HCT116 (cell line): ENCODE data around the gene NDUFB7. TPM values are rescaled to one million over a fixed set of nuclear protein-coding genes. Genes with fewer than 3 reads are reported as not detected.

ENCODE experiments used
- ATAC-seq: fragments of 200-7000 bp; cut with Tn5 transposase; 2 replicates; pipeline ENCODE4 v1.9.1; 2020; ENCODE audit warnings: mild to moderate bottlenecking, moderate library complexity
- BruUV-seq: library from RNA; stranded (reverse); fragments of 400-500 nt; replicated peaks from 2 replicates; lab custom pipeline; 2021; lab: Mats Ljungman, UMichigan
- CTCF ChIA-PET: fragments of 300-600 bp; sonication (Branson Sonifier 250); formaldehyde crosslinking; loops from one replicate; lab custom pipeline; 2021; ENCODE audit warnings: antibody characterized with exemption; lab: Charles Lee
- POLR2A ChIA-PET: fragments of 300-600, 350-600 bp; sonication (Branson Sonifier 250); formaldehyde crosslinking; loops from one replicate; lab custom pipeline; 2021; ENCODE audit warnings: antibody characterized with exemption; lab: Charles Lee
- RAD21 ChIA-PET, 2 experiments: fragments of 300-600 bp; sonication (Branson Sonifier 250); formaldehyde crosslinking; loops; one replicate each; lab custom pipeline; 2023; ENCODE audit warnings: low total read pairs in 2 of 2; ENCODE audit not compliant: uncharacterized antibody in 2 of 2, unreplicated experiment in 2 of 2, low non-redundant PET in 1 of 2; lab: Charles Lee
- DNase-seq: peaks from one replicate; pipeline ENCODE4 v3.0.0-alpha.2; 2010; ENCODE audit warnings: low read depth, low spot score
- H2AFZ ChIP-seq: fragments of 200-600 bp; shearing (Covaris generic), sonication (generic); 2 replicates; pipeline ENCODE4 v1.6.1; 2017; ENCODE audit warnings: low read depth, mixed run types, mixed read lengths, antibody characterized with exemption, low read length; ENCODE audit not compliant: poor library complexity, severe bottlenecking
- H3K27ac ChIP-seq: 2 replicates; pipeline ENCODE4 v1.5.1; 2012; ENCODE audit warnings: low read depth, low read length
- H3K27me3 ChIP-seq: fragments of 200-600 bp; sonication (generic); 2 replicates; pipeline ENCODE4 v1.6.1; 2016; ENCODE audit warnings: mixed run types, low read length, mixed read lengths; ENCODE audit not compliant: insufficient read depth
- H3K36me3 ChIP-seq, 2 experiments: fragments of 200-500 bp in 1 of 2; fragments of 200-600 bp in 1 of 2; sonication (Bioruptor generic) in 1 of 2; sonication (generic) in 1 of 2; 2 replicates each; pipeline versions ENCODE4 v1.5.1 to v1.6.1; 2014 to 2016; ENCODE audit warnings: low read length in 2 of 2, inconsistent platforms in 1 of 2, mixed read lengths in 1 of 2, mixed run types in 1 of 2; ENCODE audit not compliant: insufficient read depth in 2 of 2, control insufficient read depth in 1 of 2
- H3K4me1 ChIP-seq, 2 experiments: fragments of 200-600 bp in 1 of 2; sonication (generic) in 1 of 2; 2 replicates each; pipeline versions ENCODE4 v1.5.1 to v1.6.1; 2012 to 2017; ENCODE audit warnings: low read length in 2 of 2, inconsistent platforms in 1 of 2, mild to moderate bottlenecking in 1 of 2, mixed read lengths in 1 of 2, mixed run types in 1 of 2, moderate library complexity in 1 of 2; ENCODE audit not compliant: insufficient read depth in 2 of 2, control insufficient read depth in 1 of 2
- H3K4me2 ChIP-seq: fragments of 200-600 bp; sonication (generic); 2 replicates; pipeline ENCODE4 v1.6.1; 2017; ENCODE audit warnings: mixed run types, low read length, mixed read lengths
- H3K4me3 ChIP-seq, 2 experiments: fragments of 200-600 bp in 1 of 2; sonication (generic) in 1 of 2; replicated peaks in 1 of 2; 2 replicates each; pipeline ENCODE4 v1.5.1; 2011 to 2016; ENCODE audit warnings: low read length in 2 of 2, control low read depth in 1 of 2, low read depth in 1 of 2, mild to moderate bottlenecking in 1 of 2, mixed read lengths in 1 of 2, mixed run types in 1 of 2
- H3K79me2 ChIP-seq: fragments of 200-600 bp; sonication (generic); 2 replicates; pipeline ENCODE4 v1.6.1; 2017; ENCODE audit warnings: mild to moderate bottlenecking, mixed run types, low read length, moderate library complexity, mixed read lengths; ENCODE audit not compliant: insufficient read depth
- H3K9ac ChIP-seq: fragments of 200-600 bp; sonication (generic); 2 replicates; pipeline ENCODE4 v1.6.1; 2016; ENCODE audit warnings: low read length, mixed read lengths
- H3K9me2 ChIP-seq: fragments of 200-600 bp; sonication (generic), shearing (Covaris generic); 2 replicates; pipeline ENCODE4 v1.6.1; 2017; ENCODE audit warnings: mixed run types, mild to moderate bottlenecking, moderate library complexity; ENCODE audit not compliant: insufficient read depth
- H3K9me3 ChIP-seq, 2 experiments: fragments of 200-500 bp in 1 of 2; fragments of 200-600 bp in 1 of 2; sonication (Bioruptor generic) in 1 of 2; sonication (generic) in 1 of 2; 2 replicates each; pipeline ENCODE4 v1.6.1; 2014 to 2017; ENCODE audit warnings: low read length in 2 of 2, mixed read lengths in 2 of 2, inconsistent platforms in 1 of 2, low read depth in 1 of 2, mild to moderate bottlenecking in 1 of 2, mixed run types in 1 of 2, moderate library complexity in 1 of 2; ENCODE audit not compliant: control insufficient read depth in 1 of 2, insufficient read depth in 1 of 2
- H4K20me1 ChIP-seq: fragments of 200-600 bp; sonication (generic), shearing (Covaris generic); 2 replicates; pipeline ENCODE4 v1.6.1; 2017; ENCODE audit warnings: mixed run types, mild to moderate bottlenecking, moderate library complexity; ENCODE audit not compliant: insufficient read depth
- CBX3 ChIP-seq: IDR thresholded peaks from 2 replicates; pipeline ENCODE4 v1.6.1; 2012; ENCODE audit warnings: low read depth
- CEBPB ChIP-seq: IDR thresholded peaks from 2 replicates; pipeline ENCODE4 v1.6.1; 2012; ENCODE audit warnings: low read depth
- EZH2 ChIP-seq: fragments of 200-600 bp; sonication (generic); IDR thresholded peaks from 2 replicates; pipeline ENCODE4 v1.6.1; 2017; ENCODE audit warnings: antibody characterized with exemption, mixed run types
- JUND ChIP-seq: IDR thresholded peaks from 2 replicates; pipeline ENCODE4 v1.6.1; 2012
- POLR2A ChIP-seq: IDR thresholded peaks from 2 replicates; pipeline ENCODE4 v1.7.0; 2011; ENCODE audit warnings: borderline replicate concordance; ENCODE audit not compliant: insufficient read depth, insufficient read length; ENCODE audit errors: extremely low read depth
- REST ChIP-seq: IDR thresholded peaks from 2 replicates; pipeline ENCODE4 v1.6.1; 2012; ENCODE audit warnings: low read depth
- TCF7L2 ChIP-seq: IDR thresholded peaks from 2 replicates; pipeline ENCODE4 v1.7.0; 2011; ENCODE audit warnings: borderline replicate concordance, inconsistent platforms; ENCODE audit not compliant: insufficient read depth, insufficient read length; ENCODE audit errors: extremely low read depth
- YY1 ChIP-seq: IDR thresholded peaks from 2 replicates; pipeline ENCODE4 v1.6.1; 2011; ENCODE audit warnings: low read length, low read depth, moderate library complexity, mild to moderate bottlenecking; ENCODE audit not compliant: insufficient replicate concordance; ENCODE audit errors: extremely low read depth
- ZBTB33 ChIP-seq: IDR thresholded peaks from 2 replicates; pipeline ENCODE4 v1.6.1; 2011; ENCODE audit warnings: mild to moderate bottlenecking, low read length, moderate library complexity; ENCODE audit not compliant: insufficient replicate concordance; ENCODE audit errors: extremely low read depth
- ZNF274 ChIP-seq: fragments of 200-500 bp; sonication (Bioruptor generic); IDR thresholded peaks from 2 replicates; pipeline ENCODE4 v1.6.1; 2014; ENCODE audit warnings: mild to moderate bottlenecking, low read depth, low read length, inconsistent platforms
- intact Hi-C: fragments of 100-400 bp; cut with micrococcal nuclease; formaldehyde crosslinking; loops from 2 replicates; pipeline ENCODE4 v1.10.0; 2022
- total RNA-seq: library from RNA; stranded (reverse); gene quantifications from one replicate; pipeline ENCODE4 v1.2.1, GENCODE V29; 2021; ENCODE audit not compliant: unreplicated experiment
- TF ChIP-seq, protein P1 (sequence below), 3 experiments: fragments of 200-600 bp in 1 of 3; sonication (generic) in 1 of 3; IDR thresholded peaks in 2 of 3; conservative IDR thresholded peaks in 1 of 3; 2 replicates each; pipeline ENCODE4 v1.5.1; 2012 to 2017; ENCODE audit warnings: low read depth in 2 of 3, low read length in 2 of 3, antibody characterized with exemption in 1 of 3, borderline replicate concordance in 1 of 3, control low read depth in 1 of 3, mild to moderate bottlenecking in 1 of 3, mixed read lengths in 1 of 3, mixed run types in 1 of 3, moderate library complexity in 1 of 3; ENCODE audit not compliant: insufficient read depth in 1 of 3

Gene NDUFB7
- total RNA-seq, 1 experiment from 2014 or later, result 167 TPM

DNA sequence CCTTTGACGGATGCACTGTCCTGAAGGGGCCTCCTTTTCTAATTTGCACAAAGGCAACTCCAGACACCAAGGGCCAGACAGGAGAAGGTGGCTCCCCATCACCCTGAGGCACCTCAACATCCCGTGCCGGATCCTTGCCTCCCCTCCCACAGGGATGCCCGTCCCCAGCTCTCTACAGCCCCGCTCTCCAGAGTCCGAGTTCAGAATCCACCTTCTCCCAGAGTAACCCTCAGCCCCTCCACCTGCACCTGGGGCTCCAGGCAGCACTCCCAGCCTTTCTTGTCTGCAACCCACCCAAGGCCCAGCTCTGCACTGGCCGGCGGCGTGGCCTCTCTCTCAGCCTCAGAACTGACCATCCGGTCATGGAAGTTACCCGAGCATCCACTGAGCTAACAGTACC is 4.8 kb downstream of the NDUFB7 start:
- BruUV-seq, result no TSS peak
- H3K27ac ChIP-seq, result no peak overlapping the region
- no peak overlapping the region for H3K4me3 ChIP-seq
- no peaks in the 10 kb centered on the region for H3K9me3 ChIP-seq
- RAD21 ChIA-PET, result no interaction called here
- H3K9me2 ChIP-seq, result no peaks in the 10 kb centered on the region
- peaks cover 11 to 23% of the 10 kb centered on the region in 2 experiments; a peak in 3 of 4 replicates for H3K4me1 ChIP-seq
- peaks cover 50% of the 10 kb centered on the region for H3K79me2 ChIP-seq
- no peak overlapping the region for H3K4me2 ChIP-seq
- no peaks in the 10 kb centered on the region for H4K20me1 ChIP-seq
- no peaks in the 10 kb centered on the region for H3K27me3 ChIP-seq
- CTCF ChIA-PET, result no interaction called here
- intact Hi-C loops, result no loop called here
- ATAC-seq, result no peak
- TF ChIP-seq TCF7L2 (no peak), REST (no peak), ZNF274 (no peak), POLR2A (no peak)
- TF ChIP-seq, all 23 proteins: peak for 0
- H3K9ac ChIP-seq, result no peak overlapping the region
- H2AFZ ChIP-seq, result no peak overlapping the region
- peaks cover 0 to 4% of the 10 kb centered on the region in 2 experiments; a peak in 2 of 4 replicates for H3K36me3 ChIP-seq
- POLR2A ChIA-PET, result interaction anchor here (0.6 kb wide), 1 partner anchor 712 kb away, joined by 4 read pairs; no protein-coding TSS in a partner anchor
- DNase-seq, result no peak

DNA sequence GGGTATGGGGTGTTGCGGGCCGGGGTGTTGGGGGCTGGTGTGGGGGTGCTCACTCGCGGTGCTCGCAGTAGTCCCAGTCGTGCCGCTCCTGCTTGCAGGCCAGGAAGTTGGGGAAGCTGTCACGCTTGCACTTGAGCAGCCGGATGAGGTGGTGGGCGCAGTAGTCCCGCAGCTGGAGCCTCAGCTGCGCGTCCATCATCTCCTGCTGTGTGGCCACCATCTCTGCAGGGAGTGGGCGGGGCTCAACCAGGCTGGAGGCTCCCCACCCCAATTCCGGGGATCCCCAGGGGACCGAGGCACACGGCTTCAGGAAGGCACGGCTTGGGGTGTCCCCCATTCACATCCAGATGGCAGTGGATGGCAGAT is 5.2 kb downstream of the NDUFB7 start:
- ChIA-PET RAD21 (no interaction called here), POLR2A (no interaction called here), CTCF (no interaction called here)
- Histone ChIP-seq H3K9me3 (no peaks in the 10 kb centered on the region), H3K9ac (no peak overlapping the region), H3K27me3 (no peaks in the 10 kb centered on the region), H3K36me3 (peaks cover 0 to 4% of the 10 kb centered on the region in 2 experiments; a peak in 2 of 4 replicates), H3K79me2 (peaks cover 53% of the 10 kb centered on the region), H3K4me3 (no peak overlapping the region), H3K4me1 (peaks cover 11 to 22% of the 10 kb centered on the region in 2 experiments; a peak in 3 of 4 replicates), H2AFZ (no peak overlapping the region), H4K20me1 (no peaks in the 10 kb centered on the region), H3K4me2 (no peak overlapping the region), H3K9me2 (no peaks in the 10 kb centered on the region), H3K27ac (no peak overlapping the region)
- DNase-seq, result no peak
- ATAC-seq, result no peak
- TF ChIP-seq CBX3 (no peak), ZNF274 (no peak), EZH2 (no peak), CEBPB (no peak), JUND (no peak), ZBTB33 (no peak), YY1 (no peak)
- TF ChIP-seq, protein P1, sequence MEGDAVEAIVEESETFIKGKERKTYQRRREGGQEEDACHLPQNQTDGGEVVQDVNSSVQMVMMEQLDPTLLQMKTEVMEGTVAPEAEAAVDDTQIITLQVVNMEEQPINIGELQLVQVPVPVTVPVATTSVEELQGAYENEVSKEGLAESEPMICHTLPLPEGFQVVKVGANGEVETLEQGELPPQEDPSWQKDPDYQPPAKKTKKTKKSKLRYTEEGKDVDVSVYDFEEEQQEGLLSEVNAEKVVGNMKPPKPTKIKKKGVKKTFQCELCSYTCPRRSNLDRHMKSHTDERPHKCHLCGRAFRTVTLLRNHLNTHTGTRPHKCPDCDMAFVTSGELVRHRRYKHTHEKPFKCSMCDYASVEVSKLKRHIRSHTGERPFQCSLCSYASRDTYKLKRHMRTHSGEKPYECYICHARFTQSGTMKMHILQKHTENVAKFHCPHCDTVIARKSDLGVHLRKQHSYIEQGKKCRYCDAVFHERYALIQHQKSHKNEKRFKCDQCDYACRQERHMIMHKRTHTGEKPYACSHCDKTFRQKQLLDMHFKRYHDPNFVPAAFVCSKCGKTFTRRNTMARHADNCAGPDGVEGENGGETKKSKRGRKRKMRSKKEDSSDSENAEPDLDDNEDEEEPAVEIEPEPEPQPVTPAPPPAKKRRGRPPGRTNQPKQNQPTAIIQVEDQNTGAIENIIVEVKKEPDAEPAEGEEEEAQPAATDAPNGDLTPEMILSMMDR (IDR thresholded peaks at IDR 0.05 in 2 of 3, conservative IDR thresholded peaks at IDR 0.05 in 1 of 3; ENCODE audit: borderline replicate concordance in 1 of 3, insufficient read depth in 1 of 3, low read depth in 2 of 3, low read length in 2 of 3), result no peak
- BruUV-seq, result no TSS peak
- intact Hi-C loops, result no loop called here
